HUDEP-2 (cell line): ENCODE results near the gene SPINK13.
"Not testable (repeated sequence)": the region's sequence is repeated elsewhere in the genome, so short reads cannot be mapped to it uniquely, and the experiment has no call there.

Experiments used
- DNase-seq, 76 experiments: peaks; one replicate each; lab custom pipeline; 2025; ENCODE audit not compliant: unreplicated experiment in 76 of 76; lab: John Stamatoyannopoulos, UW

SPINK13 gene

DNA sequence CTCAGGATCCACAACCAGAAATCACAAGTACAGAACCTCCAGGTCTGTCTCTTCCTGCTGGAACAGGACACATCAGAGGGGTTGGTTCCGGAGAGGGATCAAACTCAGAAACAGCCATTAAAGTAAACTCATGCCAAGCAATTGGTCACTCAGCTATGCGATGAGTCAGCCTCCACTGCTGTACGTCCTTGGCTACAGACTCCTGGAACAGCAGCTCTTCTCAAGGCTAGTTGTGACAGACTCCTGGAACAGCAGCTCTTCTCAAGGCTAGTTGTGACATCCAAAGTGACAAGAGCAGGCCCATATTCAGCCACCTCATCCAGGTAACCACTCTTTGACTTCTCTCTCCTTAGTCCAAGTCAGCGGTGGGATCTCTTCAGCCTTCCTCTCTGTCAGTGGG lies at the start of gene SPINK13:
TSS of gene SPINK13 (plus strand) at position 229 of the 400 bp plus-strand sequence. CDS start 1,279 bp downstream, outside the sequence.
- no peak for DNase-seq

DNA sequence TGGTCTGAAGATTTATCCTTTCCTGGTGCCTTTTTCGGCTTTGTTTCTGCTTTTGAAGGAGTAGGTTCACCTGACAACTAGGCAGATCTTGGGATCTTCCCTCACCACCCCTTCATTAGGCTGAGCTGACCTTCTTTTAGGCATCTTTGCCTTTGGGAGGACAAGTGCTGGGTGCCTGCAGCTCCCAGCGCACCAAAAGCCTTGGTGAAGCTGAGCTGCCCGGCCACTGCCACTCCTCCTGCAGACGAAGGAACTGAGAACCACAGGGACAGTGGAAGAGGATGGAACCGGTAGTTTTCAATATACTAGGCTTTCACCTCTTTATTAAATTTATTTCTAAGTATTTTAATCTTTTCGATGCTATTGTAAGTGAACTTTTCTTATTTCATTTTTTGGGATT lies 47.1 kb upstream of the SPINK13 start:
- no peak for DNase-seq

DNA sequence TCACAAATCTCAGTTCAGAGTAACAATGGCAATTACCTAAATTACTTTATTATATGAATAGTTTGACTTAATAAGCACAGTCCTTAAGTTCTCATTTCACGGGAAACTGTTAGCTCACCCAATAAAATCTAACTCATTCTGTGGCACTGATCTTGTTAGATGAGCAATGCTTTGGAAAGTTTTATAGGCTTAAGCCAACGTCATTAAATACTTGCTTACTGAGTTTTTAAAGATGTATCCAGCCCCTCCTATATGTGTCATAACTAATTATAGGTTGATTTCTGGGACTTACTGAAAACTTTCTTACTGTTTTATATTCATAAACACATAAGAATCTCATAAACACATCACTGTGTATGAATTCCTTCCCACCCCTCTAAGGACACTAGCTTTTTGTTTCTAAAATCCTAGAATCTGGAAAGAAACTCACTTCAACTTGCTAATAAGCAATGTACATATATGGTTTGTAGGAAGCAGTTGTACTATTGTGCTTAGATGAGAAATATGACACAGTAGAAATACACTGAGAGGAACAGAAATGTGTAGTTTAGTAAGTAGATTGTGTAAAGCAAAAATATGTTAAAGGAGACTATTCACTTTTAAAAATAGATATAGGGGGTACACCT lies 44.4 kb upstream of the SPINK13 start:
- no peak for DNase-seq

- no peak for DNase-seq
Observed at GRCh38 chr5:148228392-148228984, 40.1 kb upstream of the SPINK13 start.

- no peak for DNase-seq
Observed at GRCh38 chr5:148229840-148230239, 38.8 kb upstream of the SPINK13 start.

DNA sequence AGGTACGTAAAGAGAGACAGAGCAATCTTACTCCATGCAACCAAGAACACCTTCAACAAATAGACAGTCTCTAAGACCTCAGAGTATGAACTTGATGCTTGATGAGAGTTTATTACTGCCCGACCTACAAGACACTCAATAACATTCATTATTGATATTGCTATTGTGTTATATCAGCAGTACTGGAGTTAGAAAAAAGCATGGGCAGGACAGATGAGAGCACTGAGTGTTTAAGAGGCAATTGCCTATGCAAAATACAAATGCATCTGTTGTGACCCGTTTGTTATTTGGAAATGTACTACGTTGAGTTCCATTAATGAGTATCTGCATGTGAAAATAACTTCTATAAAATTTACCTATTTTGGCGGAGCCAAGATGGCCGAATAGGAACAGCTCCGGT lies 38.4 kb upstream of the SPINK13 start:
- no peak for DNase-seq

GRCh38 chr5:148237785-148238417 lies 30.7 kb upstream of the SPINK13 start:
- no peak for DNase-seq

- no peak for DNase-seq
Observed at GRCh38 chr5:148238418-148238794, 30.2 kb upstream of the SPINK13 start, which contains the start of gene MARCOL. Gene MARCOL (plus strand): TSS chr5:148238525. CDS start chr5:148238598, 73 bp downstream.

DNA sequence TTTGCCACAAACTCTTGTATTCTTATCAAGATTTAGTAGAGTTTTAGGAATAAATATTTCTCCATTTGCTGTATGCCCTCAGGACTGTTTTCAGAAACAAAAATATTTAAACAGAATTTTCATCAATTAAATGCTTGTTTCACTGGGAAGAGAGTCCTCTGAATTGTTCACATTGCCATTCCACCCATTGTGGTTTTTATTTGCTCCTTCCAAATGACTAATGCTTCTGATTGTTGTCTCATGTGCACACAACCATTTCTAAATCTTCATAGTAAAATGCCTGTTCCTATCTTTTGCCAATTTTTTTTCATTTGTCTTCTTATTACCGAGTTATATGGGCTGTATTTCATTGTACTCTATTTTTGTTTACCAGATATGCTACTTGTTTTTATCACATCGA lies 19.7 kb upstream of the SPINK13 start:
- no peak for DNase-seq

DNA sequence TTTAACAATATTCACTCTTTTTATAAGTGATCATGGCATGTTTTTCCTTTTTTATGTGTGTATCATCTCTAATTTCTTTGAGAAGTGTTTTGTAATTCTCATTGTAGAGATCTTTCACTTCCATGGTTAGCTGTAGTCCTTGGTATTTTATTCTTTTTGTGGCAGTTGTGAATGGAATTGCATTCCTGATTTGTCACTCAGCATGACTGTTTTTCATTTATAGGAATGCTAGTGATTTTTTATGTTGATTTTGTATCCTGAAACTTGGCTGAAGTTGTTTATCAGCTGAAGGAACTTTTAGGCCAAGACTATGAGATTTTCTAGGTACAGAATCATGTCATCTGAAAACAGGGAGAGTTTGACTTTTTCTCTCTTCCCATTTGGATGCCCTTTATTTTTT lies 13.1 kb upstream of the SPINK13 start:
- DNase-seq = no peak

DNA sequence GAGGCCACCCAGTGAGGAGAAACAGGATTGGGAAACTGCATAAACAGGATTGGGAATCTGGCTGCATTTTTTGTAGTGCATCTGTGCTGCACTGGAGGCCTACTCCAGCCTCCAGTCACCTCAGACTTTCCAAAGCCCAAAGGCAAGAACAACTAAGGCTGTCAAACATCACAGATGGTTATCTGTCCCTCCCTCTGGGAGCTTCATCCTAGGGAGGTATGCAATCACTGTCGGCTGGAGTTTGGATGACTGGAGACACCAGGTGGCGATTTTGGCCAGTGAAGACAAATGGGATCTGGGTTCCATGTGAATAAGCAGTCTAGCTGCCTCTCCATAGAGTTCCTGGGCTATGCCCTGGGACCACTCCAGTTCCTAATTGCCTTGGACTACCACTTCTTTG lies 9.3 kb upstream of the SPINK13 start:
- no peak for DNase-seq

DNA sequence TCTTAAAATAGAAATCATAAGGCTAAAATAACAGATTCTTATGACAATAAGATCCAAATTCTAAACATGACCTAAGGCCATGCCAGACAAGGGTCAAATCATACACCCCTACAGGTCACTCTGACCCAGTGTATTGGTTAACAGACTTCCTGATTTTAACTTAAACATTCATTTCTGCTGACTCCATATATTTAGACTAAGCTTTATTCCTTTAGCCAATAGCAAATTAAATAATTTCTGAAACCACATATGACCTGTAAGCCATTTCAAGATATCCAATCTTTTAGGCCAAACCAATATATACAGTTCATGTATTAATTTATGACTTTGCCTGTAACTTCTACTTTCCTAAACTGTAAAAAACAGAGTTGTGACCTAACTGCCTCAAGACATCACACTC lies 7.4 kb upstream of the SPINK13 start:
- DNase-seq = no peak

DNA sequence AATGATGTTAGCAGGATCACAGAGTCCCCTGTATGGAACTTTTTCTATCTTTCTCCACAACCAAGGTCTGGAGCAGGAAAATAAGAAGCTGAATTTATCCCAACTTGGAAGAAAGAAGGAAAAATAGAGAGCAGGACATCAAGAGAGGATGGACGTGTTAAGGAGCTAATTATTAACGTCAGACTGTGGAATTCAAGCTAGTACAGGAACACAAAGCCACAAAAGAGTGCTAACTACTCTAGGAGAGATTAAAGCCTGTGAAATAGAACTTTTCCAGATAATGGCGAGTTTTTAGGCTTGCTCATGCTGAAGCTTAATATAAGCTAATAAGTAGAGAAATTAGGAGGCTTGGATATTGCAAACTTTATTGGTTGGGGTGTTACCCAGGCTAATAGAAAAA lies 632 bp upstream of the SPINK13 start:
- no peak for DNase-seq

DNA sequence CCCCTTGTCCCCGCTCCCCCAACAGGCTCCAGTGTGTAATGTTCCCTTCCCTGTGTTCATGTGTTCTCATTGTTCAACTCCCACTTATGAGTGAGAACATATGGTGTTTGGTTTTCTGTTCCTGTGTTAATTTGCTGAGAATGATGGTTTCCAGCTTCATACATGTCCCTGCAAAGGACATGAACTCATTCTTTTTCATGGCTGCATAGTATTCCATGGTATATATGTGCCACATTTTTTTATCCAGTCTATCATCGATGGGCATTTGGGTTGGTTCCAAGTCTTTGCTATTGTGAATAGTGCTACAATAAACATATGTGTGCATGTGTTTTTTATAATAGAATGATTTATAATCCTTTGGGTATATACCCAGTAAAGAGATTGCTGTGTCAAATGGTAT lies 6.5 kb downstream of the SPINK13 start:
- not testable (repeated sequence) for DNase-seq

DNA sequence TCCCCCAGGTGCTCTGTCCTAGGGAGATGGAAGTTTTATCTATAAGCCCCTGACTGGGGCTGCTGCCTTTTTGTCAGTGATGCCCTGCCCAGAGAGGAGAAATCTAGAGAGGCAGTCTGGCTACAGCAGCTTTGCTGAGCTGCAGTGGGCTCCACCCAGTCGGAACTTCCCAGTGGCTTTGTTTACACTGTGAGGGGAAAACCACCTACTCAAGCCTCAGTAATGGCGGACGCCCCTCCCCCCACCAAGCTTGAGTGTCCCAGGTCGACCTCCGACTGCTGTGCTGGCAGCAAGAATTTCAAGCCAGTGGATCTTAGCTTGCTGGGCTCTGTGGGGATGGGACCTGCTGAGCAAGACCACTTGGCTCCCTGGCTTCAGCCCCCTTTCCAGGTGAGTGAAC lies 12.3 kb downstream of the SPINK13 start:
- DNase-seq = not testable (repeated sequence)

GRCh38 chr5:148281336-148281735 lies 12.7 kb downstream of the SPINK13 start:
- not testable (repeated sequence) for DNase-seq

- peak in 2 of 76 experiments; percentile 1 to 17 for DNase-seq
Observed at GRCh38 chr5:148290271-148291195, 21.9 kb downstream of the SPINK13 start.

GRCh38 chr5:148297731-148298130 lies 29.1 kb downstream of the SPINK13 start:
- DNase-seq = no peak

GRCh38 chr5:148306446-148306845 lies 37.9 kb downstream of the SPINK13 start:
- DNase-seq = no peak

DNA sequence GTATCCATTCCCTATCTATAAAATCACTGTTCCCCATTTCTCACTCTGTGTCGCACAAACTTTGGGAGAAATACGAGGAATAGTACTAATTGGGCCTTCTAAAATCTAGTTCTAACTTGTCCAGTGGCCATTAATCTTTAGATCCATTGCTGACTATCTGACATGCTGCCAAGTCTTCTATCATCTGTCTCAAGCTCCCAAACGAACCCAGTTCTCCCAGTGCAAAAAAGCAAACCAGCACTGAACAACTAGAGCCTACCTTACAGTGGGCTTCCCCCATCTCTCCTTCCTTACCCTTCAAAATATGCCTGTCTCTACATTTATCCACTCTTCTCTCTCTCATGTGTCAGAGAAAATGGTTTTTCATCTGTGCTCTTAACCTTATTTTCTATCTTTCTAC lies 40.4 kb downstream of the SPINK13 start:
- no peak for DNase-seq

- no peak for DNase-seq
Observed at GRCh38 chr5:148309746-148310145, 41.2 kb downstream of the SPINK13 start.
